VCaP (cell line): Measurements from ENCODE around the gene LBHD1.

Experiments
- H3K27ac ChIP-seq: fragments of 450-650 bp; 2 replicates; pipeline ENCODE4 v1.5.1; 2017
- TF ChIP-seq, protein P1 (sequence below): fragments of 450-650 bp; conservative IDR thresholded peaks from 2 replicates; pipeline ENCODE4 v1.5.1; 2017; ENCODE audit warnings: mild to moderate bottlenecking, moderate library complexity

Gene LBHD1

GRCh38 chr11:62649486-62649885 lies 22.6 kb downstream of the LBHD1 start:
- H3K27ac ChIP-seq: no peak overlapping the region
- TF ChIP-seq, protein P1, sequence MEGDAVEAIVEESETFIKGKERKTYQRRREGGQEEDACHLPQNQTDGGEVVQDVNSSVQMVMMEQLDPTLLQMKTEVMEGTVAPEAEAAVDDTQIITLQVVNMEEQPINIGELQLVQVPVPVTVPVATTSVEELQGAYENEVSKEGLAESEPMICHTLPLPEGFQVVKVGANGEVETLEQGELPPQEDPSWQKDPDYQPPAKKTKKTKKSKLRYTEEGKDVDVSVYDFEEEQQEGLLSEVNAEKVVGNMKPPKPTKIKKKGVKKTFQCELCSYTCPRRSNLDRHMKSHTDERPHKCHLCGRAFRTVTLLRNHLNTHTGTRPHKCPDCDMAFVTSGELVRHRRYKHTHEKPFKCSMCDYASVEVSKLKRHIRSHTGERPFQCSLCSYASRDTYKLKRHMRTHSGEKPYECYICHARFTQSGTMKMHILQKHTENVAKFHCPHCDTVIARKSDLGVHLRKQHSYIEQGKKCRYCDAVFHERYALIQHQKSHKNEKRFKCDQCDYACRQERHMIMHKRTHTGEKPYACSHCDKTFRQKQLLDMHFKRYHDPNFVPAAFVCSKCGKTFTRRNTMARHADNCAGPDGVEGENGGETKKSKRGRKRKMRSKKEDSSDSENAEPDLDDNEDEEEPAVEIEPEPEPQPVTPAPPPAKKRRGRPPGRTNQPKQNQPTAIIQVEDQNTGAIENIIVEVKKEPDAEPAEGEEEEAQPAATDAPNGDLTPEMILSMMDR: no peak

DNA sequence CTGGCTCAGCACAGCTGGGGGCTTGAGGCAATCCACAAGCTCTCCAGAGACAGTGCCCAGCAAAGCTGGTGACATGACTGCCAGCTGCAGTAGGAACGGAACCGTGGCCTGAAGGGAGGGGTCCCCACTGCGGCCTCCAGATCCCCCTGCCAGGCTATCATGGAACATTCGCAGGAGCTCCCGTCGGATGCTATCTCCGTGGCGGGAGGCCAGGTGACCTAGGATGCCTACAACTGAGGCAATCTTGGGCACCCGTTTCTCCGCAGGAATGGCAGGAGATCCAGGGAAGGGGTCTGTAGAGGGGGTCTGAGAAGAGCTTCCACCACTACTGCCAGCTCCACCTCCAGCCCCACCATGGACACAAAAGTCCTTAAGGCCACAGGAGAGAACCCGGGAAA lies 23.1 kb downstream of the LBHD1 start:
- TF ChIP-seq, protein P1: no peak

DNA sequence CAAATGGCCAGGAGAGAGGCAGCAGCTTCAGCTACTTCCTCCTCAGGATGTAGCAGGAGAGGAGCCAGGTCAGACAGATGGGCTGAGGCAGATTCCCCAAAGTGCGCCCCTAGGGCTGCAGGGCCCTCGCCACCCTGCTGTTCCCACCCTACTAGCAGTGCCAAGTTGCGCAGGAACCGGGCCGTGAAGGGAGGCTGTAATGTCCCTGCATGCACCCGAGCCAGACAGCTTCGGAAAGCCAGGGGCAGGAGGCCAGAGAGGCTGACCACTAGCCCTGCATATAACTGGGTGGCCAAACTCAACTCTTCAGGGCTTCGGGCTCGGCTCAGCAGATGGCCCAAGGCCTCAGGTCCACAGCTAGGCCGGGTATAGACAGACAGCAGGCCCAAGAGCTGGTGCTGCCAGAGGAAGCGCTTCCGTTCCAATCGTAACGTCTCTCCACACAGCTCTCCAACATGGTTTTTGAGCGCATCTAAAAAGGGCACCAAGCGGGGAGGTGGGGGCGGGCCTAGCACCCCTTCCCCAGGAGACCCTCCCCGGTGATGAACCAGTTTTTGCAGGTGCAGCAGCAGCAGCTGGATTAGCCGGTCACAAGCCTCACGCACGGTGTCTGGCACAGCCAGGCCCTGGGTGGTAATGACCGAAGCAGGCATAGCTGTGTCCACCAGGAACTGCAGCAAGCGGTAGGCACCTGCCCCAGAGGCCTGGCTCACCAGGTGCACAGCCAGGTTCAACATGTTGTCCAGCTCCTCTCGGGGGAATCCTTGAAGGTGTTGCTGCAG lies 23.7 kb downstream of the LBHD1 start:
- H3K27ac ChIP-seq: no peak overlapping the region
- TF ChIP-seq, protein P1: no peak

More for the DNA sequence above, 23.1 kb downstream of the LBHD1 start:
- H3K27ac ChIP-seq: no peak overlapping the region

- TF ChIP-seq, protein P1: no peak
- peak overlapping the region; percentile 91; the same call in 1 of the 2 replicates for H3K27ac ChIP-seq
These were observed 24.5 kb downstream of the LBHD1 start for GRCh38 chr11:62647609-62648005.

GRCh38 chr11:62646825-62647608 lies 25.1 kb downstream of the LBHD1 start:
- peak overlapping the region; percentile 91 for H3K27ac ChIP-seq

DNA sequence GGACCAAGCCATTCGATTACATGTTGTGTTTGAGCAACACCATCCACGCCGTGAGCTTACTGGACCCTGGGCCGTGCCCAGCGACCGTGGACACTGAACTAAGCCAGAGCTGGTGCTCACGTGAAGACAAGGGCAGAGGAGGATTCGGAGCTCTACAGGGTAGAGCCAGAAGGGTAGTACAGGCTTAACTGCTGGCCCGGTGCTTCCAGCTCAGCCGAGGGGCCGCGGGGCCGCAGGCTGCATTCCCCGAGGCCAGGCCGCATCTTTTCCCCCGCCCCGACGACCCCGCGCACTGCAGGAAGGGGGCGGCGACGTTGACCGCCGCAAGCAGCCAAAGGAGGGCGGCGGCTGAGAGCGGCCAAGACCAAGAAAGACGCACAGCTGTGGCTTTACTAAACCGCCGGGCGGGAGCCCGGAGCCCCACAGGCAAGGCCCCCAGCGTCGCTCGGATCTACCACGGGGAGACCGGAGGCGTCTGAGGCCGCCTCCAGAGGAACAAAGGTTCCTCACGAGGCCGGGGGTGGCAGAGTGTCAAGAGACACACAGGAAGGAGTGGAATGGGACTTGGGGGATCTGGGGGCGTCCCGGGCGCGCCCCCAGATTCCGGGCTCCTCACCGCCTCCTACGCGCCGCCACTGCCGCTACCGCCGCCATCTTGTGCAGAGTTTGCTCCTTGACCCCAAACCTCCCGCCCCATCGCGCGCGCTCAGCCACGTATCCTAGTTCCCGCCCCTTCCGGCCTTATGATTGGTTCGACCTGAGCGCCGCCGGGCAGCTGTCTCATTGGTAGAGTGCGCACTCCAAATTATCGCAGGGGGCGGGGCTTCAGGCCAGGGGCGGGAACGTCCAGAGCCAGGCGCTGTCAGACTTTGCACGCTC lies 25.9 kb downstream of the LBHD1 start, which contains the start of gene GANAB:
Gene GANAB, minus strand, starts transcription at position 668 of the 879 bp plus-strand sequence. Its CDS starts 14 bp downstream, at position 654.
- TF ChIP-seq, protein P1: no peak
- peak within 1 kb of the TSS; percentile 91 for H3K27ac ChIP-seq

More at GRCh38 chr11:62646825-62647608, 25.1 kb downstream of the LBHD1 start:
- TF ChIP-seq, protein P1: no peak

GRCh38 chr11:62645671-62645945 lies 26.5 kb downstream of the LBHD1 start:
- peak overlapping the region; percentile 91 for H3K27ac ChIP-seq
- TF ChIP-seq, protein P1: no peak
